ENCODE data around the gene MRPS11.
"Not testable (repeated sequence)": the region's sequence is repeated elsewhere in the genome, so short reads cannot be mapped to it uniquely, and the experiment has no call there.

MRPS11 gene

GRCh38 chr15:88456733-88457132 is 10.8 kb upstream of the MRPS11 start:
- DNase-seq, result no peak

GRCh38 chr15:88463870-88464532 is 3.5 kb upstream of the MRPS11 start:
- DNase-seq, result no peak

- no peak for DNase-seq
These were observed 1.8 kb upstream of the MRPS11 start for GRCh38 chr15:88465633-88466224.

GRCh38 chr15:88467935-88468528 is 524 bp downstream of the MRPS11 start:
- DNase-seq, result peak in 1 of 2 donors; percentile 0

GRCh38 chr15:88468721-88469120 is 1.2 kb downstream of the MRPS11 start:
- DNase-seq, result not testable (repeated sequence)

- no peak for DNase-seq
These were observed 1.8 kb downstream of the MRPS11 start for GRCh38 chr15:88469321-88469720.

GRCh38 chr15:88470625-88471372 is 3.3 kb downstream of the MRPS11 start:
- DNase-seq, result no peak

- DNase-seq, result no peak
These were observed 4.7 kb downstream of the MRPS11 start for GRCh38 chr15:88472225-88472624.

GRCh38 chr15:88473661-88474293 is 6.3 kb downstream of the MRPS11 start:
- DNase-seq, result not testable (repeated sequence)

GRCh38 chr15:88476635-88477060 is 9.1 kb downstream of the MRPS11 start:
- DNase-seq, result peak; percentile 6 to 32

GRCh38 chr15:88477126-88477525 is 9.6 kb downstream of the MRPS11 start:
- no peak for DNase-seq

GRCh38 chr15:88477904-88478303 is 10.4 kb downstream of the MRPS11 start:
- no peak for DNase-seq

- no peak for DNase-seq
These were observed 11.7 kb downstream of the MRPS11 start for GRCh38 chr15:88479169-88479568.

- DNase-seq, result no peak
These were observed 13.5 kb downstream of the MRPS11 start for GRCh38 chr15:88480981-88481380.

- no peak for DNase-seq
These were observed 14.8 kb downstream of the MRPS11 start for GRCh38 chr15:88482263-88482662.

GRCh38 chr15:88484682-88485331 is 17.3 kb downstream of the MRPS11 start:
- DNase-seq, result no peak

GRCh38 chr15:88487178-88487795 is 19.8 kb downstream of the MRPS11 start:
- DNase-seq, result no peak

GRCh38 chr15:88487796-88488523 is 20.5 kb downstream of the MRPS11 start:
- DNase-seq, result no peak

GRCh38 chr15:88489321-88489720 is 21.8 kb downstream of the MRPS11 start:
- no peak for DNase-seq

- DNase-seq, result no peak
These were observed 22.5 kb downstream of the MRPS11 start for GRCh38 chr15:88490036-88490435.

GRCh38 chr15:88491158-88491557 is 23.6 kb downstream of the MRPS11 start:
- no peak for DNase-seq
